ENCODE data around the gene PRKN.

PRKN gene

DNA sequence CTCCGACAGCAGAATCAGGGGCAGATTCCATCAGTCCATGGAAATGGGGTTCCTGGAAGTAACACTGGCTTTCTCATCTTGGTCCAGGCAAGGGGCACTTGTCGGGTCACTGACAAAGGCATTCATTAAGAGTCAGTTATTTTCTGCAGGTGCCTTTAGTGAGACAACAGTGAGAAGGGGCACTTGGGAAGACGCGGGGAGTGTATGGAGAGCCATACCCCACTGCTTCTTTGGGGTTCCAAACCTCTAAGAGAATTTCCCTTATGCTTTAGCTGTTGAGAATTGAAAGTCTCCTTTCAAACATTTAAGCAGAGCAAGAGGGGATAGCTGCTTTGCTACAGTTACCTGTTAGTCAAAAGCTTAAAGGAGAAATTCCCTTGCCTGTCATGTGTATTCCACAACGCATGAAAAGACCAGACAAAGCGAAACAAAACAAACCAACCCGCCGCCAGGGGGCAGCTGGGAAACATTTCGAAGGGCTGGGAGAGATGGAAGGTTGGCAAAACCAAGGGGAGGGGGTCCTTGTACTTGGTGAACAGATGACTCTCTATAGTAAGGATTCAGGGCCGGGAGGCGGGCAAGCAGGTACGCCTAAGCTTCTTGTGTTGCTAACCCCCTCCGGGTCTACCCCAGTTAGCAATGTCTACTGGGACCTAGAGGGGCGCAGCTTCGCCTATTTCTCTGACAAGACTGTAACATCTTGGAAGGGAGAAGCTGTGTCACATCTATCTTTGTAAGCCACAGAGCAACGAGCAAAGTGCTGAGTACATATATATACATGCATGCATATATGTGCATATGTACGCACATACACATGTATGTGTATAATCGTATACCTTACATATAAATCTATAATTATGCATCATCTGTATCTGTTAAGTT lies 978.8 kb downstream of the PRKN start:
- H3K27ac ChIP-seq (ENCODE audit: low read depth, low read length, poor library complexity, severe bottlenecking): no peak overlapping the region
- no peaks in the 10 kb centered on the region for H3K4me1 ChIP-seq (ENCODE audit: insufficient read depth, low read length, severe bottlenecking)
- TF ChIP-seq EZH2 (IDR thresholded peaks at IDR 0.05; ENCODE audit: borderline replicate concordance, low read length) (no peak), CTCF (IDR thresholded peaks at IDR 0.05; ENCODE audit: low read length) (peak; percentile 54; the same call in 1 of the 2 replicates)
- H3K27me3 ChIP-seq (ENCODE audit: insufficient read depth, low read length): no peaks in the 10 kb centered on the region
- H3K79me2 ChIP-seq (ENCODE audit: insufficient read depth, low read length): no peaks in the 10 kb centered on the region
- H3K9ac ChIP-seq (ENCODE audit: low read length): no peak overlapping the region
- no peaks in the 10 kb centered on the region for H3K9me2 ChIP-seq (ENCODE audit: low read depth, low read length)
- H3K36me3 ChIP-seq (ENCODE audit: insufficient read depth, low read length): no peaks in the 10 kb centered on the region
- H3F3A ChIP-seq (ENCODE audit: insufficient read depth, low read length): no peaks in the 10 kb centered on the region
- H4K20me1 ChIP-seq (ENCODE audit: insufficient read depth, low read length): no peaks in the 10 kb centered on the region
- no peak overlapping the region for H2AFZ ChIP-seq (ENCODE audit: low read length)
- no peak overlapping the region for H3K4me3 ChIP-seq (ENCODE audit: low read depth, low read length, poor library complexity, severe bottlenecking)
- no peaks in the 10 kb centered on the region for H3K9me3 ChIP-seq (ENCODE audit: low read length)
- H3K4me2 ChIP-seq (ENCODE audit: low read length): no peak overlapping the region

DNA sequence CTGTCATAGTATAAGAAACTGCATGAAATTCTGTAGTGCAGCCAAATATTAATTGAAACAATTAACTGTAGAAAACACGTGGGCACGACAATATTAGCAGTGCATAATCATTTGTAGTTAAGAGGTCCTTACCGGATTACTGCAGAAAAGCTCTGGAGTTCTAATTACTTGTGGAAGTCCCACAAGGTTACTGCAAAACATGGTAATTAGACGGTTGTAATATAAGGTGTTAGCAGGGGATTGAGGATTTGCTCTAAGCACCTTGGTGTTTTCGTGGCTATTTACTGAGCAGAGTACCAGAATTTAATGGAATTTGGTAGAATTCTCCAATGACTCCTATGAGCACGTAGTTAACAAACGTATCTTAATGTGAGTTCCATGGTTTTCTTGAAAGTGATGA lies 980.1 kb downstream of the PRKN start:
- Histone ChIP-seq H3K4me2 (ENCODE audit: low read length) (no peak overlapping the region), H3K79me2 (ENCODE audit: insufficient read depth, low read length) (no peaks in the 10 kb centered on the region), H3K27me3 (ENCODE audit: insufficient read depth, low read length) (no peaks in the 10 kb centered on the region), H3K4me1 (ENCODE audit: insufficient read depth, low read length, severe bottlenecking) (no peaks in the 10 kb centered on the region), H2AFZ (ENCODE audit: low read length) (no peak overlapping the region), H3K9me2 (ENCODE audit: low read depth, low read length) (no peaks in the 10 kb centered on the region), H3K9ac (ENCODE audit: low read length) (no peak overlapping the region), H3K4me3 (ENCODE audit: low read depth, low read length, poor library complexity, severe bottlenecking) (no peak overlapping the region), H3K36me3 (ENCODE audit: insufficient read depth, low read length) (no peaks in the 10 kb centered on the region), H4K20me1 (ENCODE audit: insufficient read depth, low read length) (no peaks in the 10 kb centered on the region), H3K27ac (ENCODE audit: low read depth, low read length, poor library complexity, severe bottlenecking) (no peak overlapping the region), H3K9me3 (ENCODE audit: low read length) (no peaks in the 10 kb centered on the region), H3F3A (ENCODE audit: insufficient read depth, low read length) (no peaks in the 10 kb centered on the region)
- TF ChIP-seq CTCF (IDR thresholded peaks at IDR 0.05; ENCODE audit: low read length): no peak
- TF ChIP-seq EZH2 (IDR thresholded peaks at IDR 0.05; ENCODE audit: borderline replicate concordance, low read length): no peak

GRCh38 chr6:161745594-161746141 lies 981.9 kb downstream of the PRKN start:
- no peak overlapping the region for H3K9ac ChIP-seq (ENCODE audit: low read length)
- H3K4me1 ChIP-seq (ENCODE audit: insufficient read depth, low read length, severe bottlenecking): no peaks in the 10 kb centered on the region
- no peak overlapping the region for H3K4me3 ChIP-seq (ENCODE audit: low read depth, low read length, poor library complexity, severe bottlenecking)
- no peaks in the 10 kb centered on the region for H4K20me1 ChIP-seq (ENCODE audit: insufficient read depth, low read length)
- no peak overlapping the region for H3K27ac ChIP-seq (ENCODE audit: low read depth, low read length, poor library complexity, severe bottlenecking)
- no peaks in the 10 kb centered on the region for H3F3A ChIP-seq (ENCODE audit: insufficient read depth, low read length)
- H3K9me3 ChIP-seq (ENCODE audit: low read length): no peaks in the 10 kb centered on the region
- no peaks in the 10 kb centered on the region for H3K27me3 ChIP-seq (ENCODE audit: insufficient read depth, low read length)
- no peaks in the 10 kb centered on the region for H3K79me2 ChIP-seq (ENCODE audit: insufficient read depth, low read length)
- no peaks in the 10 kb centered on the region for H3K9me2 ChIP-seq (ENCODE audit: low read depth, low read length)
- H3K36me3 ChIP-seq (ENCODE audit: insufficient read depth, low read length): no peaks in the 10 kb centered on the region
- H3K4me2 ChIP-seq (ENCODE audit: low read length): no peak overlapping the region
- no peak overlapping the region for H2AFZ ChIP-seq (ENCODE audit: low read length)
- TF ChIP-seq EZH2 (IDR thresholded peaks at IDR 0.05; ENCODE audit: borderline replicate concordance, low read length) (no peak), CTCF (IDR thresholded peaks at IDR 0.05; ENCODE audit: low read length) (no peak)

Measured in OCI-LY1 (cell line).